ENCODE results near the gene SIX1. TPM values are rescaled to one million over a fixed set of nuclear protein-coding genes. Genes with fewer than 3 reads are reported as not detected.

SIX1 gene
- total RNA-seq, 1 donor from 2014 or later, result under 0.01 TPM

GRCh38 chr14:60643141-60643462 is 6.2 kb downstream of the SIX1 start:
- no peak for DNase-seq (ENCODE audit: low read depth in 2 of 2)

GRCh38 chr14:60642270-60643140 is 6.8 kb downstream of the SIX1 start:
- peak in 1 of 2 donors; percentile 42 for DNase-seq (ENCODE audit: low read depth in 2 of 2)

DNA sequence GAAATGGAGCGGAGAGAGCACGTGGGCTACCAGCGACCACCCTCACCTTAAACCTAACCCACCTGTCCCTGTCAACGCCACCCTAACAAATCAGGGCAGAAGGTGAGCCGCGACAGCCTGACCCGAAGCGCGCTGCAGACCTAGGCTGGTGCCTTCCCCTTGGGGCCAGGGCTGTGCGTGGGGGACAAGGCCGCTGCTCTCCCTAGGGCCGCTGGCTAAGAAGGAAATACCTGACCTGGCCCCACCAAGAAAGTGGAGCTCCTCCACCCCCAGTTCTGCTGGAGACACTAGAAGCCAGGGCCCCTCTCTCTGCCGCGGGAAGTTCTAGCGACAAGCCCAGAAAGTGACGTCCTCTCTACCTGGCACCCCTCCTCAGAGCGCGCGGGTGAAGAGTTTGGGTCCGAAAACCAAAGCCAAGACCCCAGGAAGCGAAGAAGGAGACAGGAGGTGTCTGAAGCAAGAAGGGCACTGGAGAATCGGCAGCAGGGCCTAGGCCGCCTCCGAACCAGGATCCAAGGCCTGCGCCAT is 7.5 kb downstream of the SIX1 start:
- no peak for DNase-seq (ENCODE audit: low read depth in 2 of 2)

DNA sequence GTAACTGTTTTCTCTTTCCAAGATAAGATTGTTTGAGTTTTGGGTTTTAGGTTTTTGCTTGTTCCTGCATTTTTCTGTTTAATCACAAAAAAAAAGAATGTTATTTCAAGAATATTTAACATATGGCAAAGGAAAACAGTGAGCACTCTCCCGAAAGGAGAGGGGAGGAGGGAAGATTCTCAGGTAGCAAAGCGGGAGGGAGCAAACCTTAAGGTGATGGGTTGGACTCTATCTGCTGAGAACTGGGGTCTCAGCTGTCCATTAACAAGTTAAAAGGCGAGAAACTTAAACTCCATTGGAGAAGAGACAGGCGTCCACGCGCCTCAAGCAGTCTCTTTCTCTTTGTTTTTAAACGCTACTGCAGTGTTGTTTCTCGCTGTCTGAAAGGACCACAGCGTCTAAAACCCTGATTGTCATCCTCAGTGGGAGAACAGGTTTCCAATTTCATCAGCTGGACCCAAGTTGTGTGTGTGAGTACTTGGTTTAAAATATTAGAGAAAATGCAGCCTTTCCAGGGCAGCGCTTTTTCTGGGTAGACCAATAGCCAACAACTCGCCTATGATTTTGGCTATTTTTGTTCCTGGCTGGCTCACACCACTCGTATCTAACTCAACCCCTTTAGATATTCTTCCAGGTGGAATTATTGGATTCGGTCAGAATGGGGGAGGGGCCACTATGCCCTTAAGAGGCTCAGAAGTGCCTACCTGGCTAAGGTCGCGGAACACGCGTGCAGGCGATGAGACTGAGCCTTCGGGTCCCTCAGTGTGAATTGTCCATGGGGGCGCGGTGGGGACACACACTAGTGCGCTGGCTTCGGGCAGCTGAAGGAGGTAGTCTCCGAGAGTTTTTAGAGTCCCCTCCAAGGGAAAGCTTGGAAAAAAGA is 8.2 kb downstream of the SIX1 start:
- no peak for DNase-seq (ENCODE audit: low read depth in 2 of 2)

DNA sequence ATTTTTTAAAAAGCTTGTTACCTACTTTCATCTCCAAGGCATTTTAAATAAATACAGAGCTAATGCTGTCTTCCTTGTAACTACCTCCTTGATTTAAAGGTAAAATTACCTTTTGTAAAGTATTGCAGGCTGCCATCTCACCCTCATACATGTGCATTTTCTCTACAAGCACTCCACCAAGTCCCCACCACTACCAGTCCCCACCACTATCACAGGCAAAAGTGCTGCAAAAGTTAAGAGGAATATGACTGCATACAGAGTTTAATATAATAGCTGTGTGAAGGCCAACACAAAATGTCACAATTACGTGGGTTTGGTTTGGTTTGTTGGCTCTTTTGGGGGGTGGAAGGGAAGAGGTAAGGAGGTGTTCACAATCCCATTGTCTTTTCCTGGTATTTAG is 9.6 kb downstream of the SIX1 start:
- DNase-seq (ENCODE audit: low read depth in 2 of 2), result no peak

GRCh38 chr14:60637479-60638315 is 11.6 kb downstream of the SIX1 start:
- DNase-seq (ENCODE audit: low read depth in 2 of 2), result no peak

GRCh38 chr14:60636879-60637478 is 12.3 kb downstream of the SIX1 start:
- no peak for DNase-seq (ENCODE audit: low read depth in 2 of 2)

- DNase-seq (ENCODE audit: low read depth in 2 of 2), result no peak
Observed at GRCh38 chr14:60634153-60634552, 15.1 kb downstream of the SIX1 start.

- DNase-seq (ENCODE audit: low read depth in 2 of 2), result no peak
Observed at GRCh38 chr14:60632777-60633176, 16.5 kb downstream of the SIX1 start.

DNA sequence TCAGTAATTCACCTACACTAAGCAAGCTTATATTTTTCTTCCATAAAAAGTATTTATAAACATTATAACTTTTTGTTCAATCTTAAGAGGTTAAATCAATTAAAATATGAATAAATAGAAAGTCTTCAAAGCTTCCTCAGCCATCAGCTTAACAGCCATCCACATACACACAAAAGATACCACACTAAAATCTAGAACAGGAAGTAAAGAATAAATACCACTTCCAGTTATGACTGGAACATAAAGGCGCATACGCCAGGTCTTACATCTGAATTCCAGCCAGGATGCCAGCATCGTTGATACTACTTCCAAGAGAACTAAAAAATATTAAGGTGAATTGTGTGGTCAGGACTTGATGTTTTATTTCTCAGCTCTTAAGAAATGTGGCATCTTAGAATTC is 17.0 kb downstream of the SIX1 start:
- peak in 1 of 2 donors; percentile 25 for DNase-seq (ENCODE audit: low read depth in 2 of 2)

GRCh38 chr14:60631842-60632241 is 17.4 kb downstream of the SIX1 start:
- DNase-seq (ENCODE audit: low read depth in 2 of 2), result no peak

- DNase-seq (ENCODE audit: low read depth in 2 of 2), result no peak
Observed at GRCh38 chr14:60630129-60630528, 19.1 kb downstream of the SIX1 start.

DNA sequence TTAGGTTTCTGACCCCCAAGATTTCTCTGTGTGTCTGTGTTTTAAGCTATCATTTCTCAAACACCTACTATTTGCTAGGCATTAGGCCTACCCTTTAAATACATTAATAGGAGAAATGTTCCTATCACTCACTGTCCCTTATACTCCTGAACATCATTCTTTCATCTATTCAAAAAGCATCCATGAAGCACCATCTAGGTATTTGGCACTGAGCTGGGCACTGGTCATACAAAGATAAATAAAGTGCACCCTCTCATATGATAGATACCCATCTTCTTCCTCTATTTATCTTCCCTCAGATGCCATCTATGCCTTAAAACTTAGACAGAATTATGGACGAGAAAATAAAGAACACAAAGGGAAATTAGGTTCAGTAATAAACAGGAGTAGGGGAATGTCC is 20.4 kb downstream of the SIX1 start:
- no peak for DNase-seq (ENCODE audit: low read depth in 2 of 2)

DNA sequence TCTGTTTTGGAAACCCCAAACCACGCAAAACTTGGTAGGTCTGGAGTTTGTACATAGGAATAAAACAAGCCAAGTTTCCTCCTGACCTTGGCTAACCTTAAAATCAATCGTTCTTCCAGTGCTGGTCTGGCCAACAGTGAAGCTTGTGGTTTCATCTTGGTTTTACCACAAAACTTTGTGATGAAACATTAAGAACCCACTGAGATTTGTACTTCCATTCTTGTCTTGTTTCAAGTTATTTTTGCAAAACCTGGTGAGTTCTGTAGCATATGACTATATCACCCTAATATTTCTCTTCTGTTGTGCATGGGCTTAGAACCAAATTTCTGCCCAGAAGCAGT is 26.4 kb downstream of the SIX1 start:
- no peak for DNase-seq (ENCODE audit: low read depth in 2 of 2)

GRCh38 chr14:60622210-60622916 is 26.9 kb downstream of the SIX1 start:
- DNase-seq (ENCODE audit: low read depth in 2 of 2), result no peak

DNA sequence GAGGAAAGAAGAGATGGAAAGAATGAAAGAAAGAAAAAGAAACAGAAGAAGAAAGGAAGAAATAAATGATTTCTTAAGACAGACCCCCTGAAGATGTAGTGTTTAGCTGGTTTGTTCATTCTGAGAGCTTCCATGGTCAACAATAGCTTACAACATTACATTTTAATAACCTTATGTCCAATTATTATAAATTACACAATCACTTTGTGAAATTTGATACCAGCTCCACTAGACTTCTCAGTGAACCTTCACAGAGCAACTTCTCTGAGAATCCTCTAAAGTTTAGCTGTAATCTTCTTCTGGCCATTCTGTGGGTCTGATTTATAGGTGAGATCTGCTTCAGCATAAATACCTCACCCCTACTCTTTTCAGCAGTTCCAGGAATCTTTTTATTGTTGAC is 27.9 kb downstream of the SIX1 start:
- no peak for DNase-seq (ENCODE audit: low read depth in 2 of 2)

DNA sequence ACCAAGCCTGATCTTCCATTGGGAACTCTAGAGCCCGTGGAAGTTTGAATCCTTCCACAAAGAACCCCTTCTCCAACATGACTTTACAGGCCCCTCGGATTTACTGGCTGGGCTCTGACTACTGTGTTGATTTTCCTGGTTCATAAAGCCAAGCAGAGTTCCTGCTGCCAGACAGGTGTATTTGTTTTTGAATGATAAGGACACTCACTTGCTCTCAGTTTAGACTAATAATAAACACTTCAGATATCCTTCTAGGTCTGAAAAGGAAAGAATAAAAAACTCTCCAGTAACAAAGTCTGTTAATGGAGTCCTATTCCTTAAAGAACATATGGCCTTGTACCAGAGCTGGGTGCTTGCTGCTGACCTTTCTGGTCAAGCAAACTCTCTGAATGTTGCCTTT is 31.0 kb downstream of the SIX1 start:
- no peak for DNase-seq (ENCODE audit: low read depth in 2 of 2)

GRCh38 chr14:60616461-60616959 is 32.8 kb downstream of the SIX1 start:
- no peak for DNase-seq (ENCODE audit: low read depth in 2 of 2)

DNA sequence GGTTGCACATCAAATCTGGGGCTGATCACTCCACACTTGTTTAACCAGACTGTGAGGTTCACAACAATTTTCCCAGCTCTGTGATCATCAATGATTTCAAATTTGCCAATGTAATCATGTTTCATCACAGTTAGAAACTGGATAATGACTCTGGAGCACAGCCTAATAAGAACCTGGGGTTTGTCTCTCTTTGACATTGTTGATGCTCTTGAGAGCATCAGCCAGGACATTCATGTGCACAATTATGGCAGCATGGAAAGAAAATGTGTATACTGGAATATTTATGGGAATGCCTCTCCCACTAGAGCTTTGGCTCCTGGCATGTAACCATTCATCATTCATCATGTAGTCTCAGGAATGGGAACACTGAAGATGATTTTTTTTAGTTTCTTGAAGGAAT is 47.0 kb downstream of the SIX1 start:
- DNase-seq (ENCODE audit: low read depth in 2 of 2), result no peak

- no peak for DNase-seq (ENCODE audit: low read depth in 2 of 2)
Observed at GRCh38 chr14:60599727-60600126, 49.5 kb downstream of the SIX1 start.
